Thyroid gland (tissue), 4 donors: ENCODE data around the gene RAB31.

Source experiments
- CTCF ChIP-seq, 6 experiments: fragments of 200-600 bp in 3 of 6; fragments of 450-650 bp in 3 of 6; sonication (generic) in 3 of 6; IDR thresholded peaks; one replicate each; pipeline ENCODE4 v1.5.1; 2016 to 2019; ENCODE audit warnings: antibody characterized with exemption in 6 of 6, mild to moderate bottlenecking in 2 of 6, inconsistent platforms in 1 of 6, moderate library complexity in 1 of 6
- POLR2A ChIP-seq, 2 donors: fragments of 450-650 bp; IDR thresholded peaks; one replicate each; pipeline ENCODE4 v1.6.1; 2017; ENCODE audit warnings: antibody characterized with exemption in 2 of 2, mild to moderate bottlenecking in 2 of 2, moderate library complexity in 1 of 2

GRCh38 chr18:9681217-9681616 is 26.9 kb upstream of the RAB31 start:
- TF ChIP-seq CTCF (IDR thresholded peaks at IDR 0.05) (no peak), POLR2A (IDR thresholded peaks at IDR 0.05) (no peak)
